GM18517 (cell line): ENCODE data around the gene ARHGAP32.
"Not testable (repeated sequence)": the region's sequence is repeated elsewhere in the genome, so short reads cannot be mapped to it uniquely, and the experiment has no call there.

Source experiments
- ATAC-seq: cut with Tn5 transposase; IDR thresholded peaks from one replicate; pipeline ENCODE4 v1.9.1; 2021; ENCODE audit warnings: mild to moderate bottlenecking, moderate library complexity; ENCODE audit not compliant: unreplicated experiment

Gene ARHGAP32

GRCh38 chr11:129204150-129204838 lies 12.2 kb upstream of the ARHGAP32 start:
- no peak for ATAC-seq

- no peak for ATAC-seq
Observed at GRCh38 chr11:129202646-129203045, 10.5 kb upstream of the ARHGAP32 start.

- no peak for ATAC-seq
Observed at GRCh38 chr11:129195682-129196081, 3.6 kb upstream of the ARHGAP32 start.

GRCh38 chr11:129191649-129192048 lies 476 bp downstream of the ARHGAP32 start:
- ATAC-seq, result no peak

GRCh38 chr11:129190087-129190486 lies 2.0 kb downstream of the ARHGAP32 start:
- ATAC-seq, result no peak

- no peak for ATAC-seq
Observed at GRCh38 chr11:129189646-129190045, 2.5 kb downstream of the ARHGAP32 start.

- not testable (repeated sequence) for ATAC-seq
Observed at GRCh38 chr11:129185082-129185481, 7.0 kb downstream of the ARHGAP32 start.

GRCh38 chr11:129184581-129184980 lies 7.5 kb downstream of the ARHGAP32 start:
- no peak for ATAC-seq

- no peak for ATAC-seq
Observed at GRCh38 chr11:129167315-129167714, 24.8 kb downstream of the ARHGAP32 start.

GRCh38 chr11:129163714-129164164 lies 28.4 kb downstream of the ARHGAP32 start:
- no peak for ATAC-seq

GRCh38 chr11:129157080-129157479 lies 35.0 kb downstream of the ARHGAP32 start:
- not testable (repeated sequence) for ATAC-seq

GRCh38 chr11:129155745-129156144 lies 36.4 kb downstream of the ARHGAP32 start:
- no peak for ATAC-seq

GRCh38 chr11:129148487-129148886 lies 43.6 kb downstream of the ARHGAP32 start:
- no peak for ATAC-seq

GRCh38 chr11:129146191-129146590 lies 45.9 kb downstream of the ARHGAP32 start:
- ATAC-seq, result no peak

GRCh38 chr11:129145276-129145675 lies 46.8 kb downstream of the ARHGAP32 start:
- no peak for ATAC-seq

GRCh38 chr11:129144256-129144655 lies 47.9 kb downstream of the ARHGAP32 start:
- no peak for ATAC-seq

- ATAC-seq, result no peak
Observed at GRCh38 chr11:129143335-129143734, 48.8 kb downstream of the ARHGAP32 start.

- ATAC-seq, result no peak
Observed at GRCh38 chr11:129141748-129142523, 50.2 kb downstream of the ARHGAP32 start.

GRCh38 chr11:129131316-129131715 lies 60.8 kb downstream of the ARHGAP32 start:
- no peak for ATAC-seq

- ATAC-seq, result not testable (repeated sequence)
Observed at GRCh38 chr11:129128881-129129620, 63.1 kb downstream of the ARHGAP32 start.

- no peak for ATAC-seq
Observed at GRCh38 chr11:129119036-129119435, 73.1 kb downstream of the ARHGAP32 start.
